Kidney (tissue), 14 donors: ENCODE results near the gene CUBN. TPM values are rescaled to one million over a fixed set of nuclear protein-coding genes. Genes with fewer than 3 reads are reported as not detected.

Source experiments
- DNase-seq, 5 donors: peaks; one replicate each; pipeline ENCODE4 v3.0.0-alpha.2; 2013 to 2020
- FAIRE-seq: peaks from 2 replicates; lab custom pipeline; 2012; peaks lifted over from hg19 to GRCh38; lab: Jason Lieb, UNC
- H3K27ac ChIP-seq, 2 donors: one replicate each; pipeline ENCODE4 v1.7.0; 2013; ENCODE audit warnings: low read depth in 2 of 2, low read length in 2 of 2, inconsistent platforms in 1 of 2
- H3K27me3 ChIP-seq: one replicate; pipeline ENCODE4 v1.7.1; 2013; ENCODE audit warnings: low read length, inconsistent platforms; ENCODE audit not compliant: control insufficient read depth, insufficient read depth
- H3K36me3 ChIP-seq, 3 donors: one replicate each; pipeline versions ENCODE4 v1.7.0 to v1.7.1; 2013; ENCODE audit warnings: low read length in 3 of 3, control low read depth in 1 of 3, inconsistent platforms in 1 of 3; ENCODE audit not compliant: insufficient read depth in 3 of 3, control insufficient read depth in 2 of 3
- H3K4me1 ChIP-seq, 3 donors: one replicate each; pipeline versions ENCODE4 v1.7.0 to v1.7.1; 2013; ENCODE audit warnings: low read length in 3 of 3, inconsistent platforms in 1 of 3, low read depth in 1 of 3; ENCODE audit not compliant: control insufficient read depth in 2 of 3, insufficient read depth in 2 of 3
- H3K4me3 ChIP-seq, 3 donors: one replicate each; pipeline versions ENCODE4 v1.7.0 to v1.8.1; 2013; ENCODE audit warnings: low read length in 3 of 3, control low read depth in 1 of 3, inconsistent platforms in 1 of 3
- H3K9ac ChIP-seq, 3 donors: one replicate each; pipeline versions ENCODE4 v1.7.0 to v1.7.1; 2013; ENCODE audit warnings: low read length in 3 of 3, control low read depth in 1 of 3, inconsistent platforms in 1 of 3
- H3K9me3 ChIP-seq, 3 donors: one replicate each; pipeline versions ENCODE4 v1.7.0 to v1.7.1; 2013; ENCODE audit warnings: low read length in 3 of 3, control low read depth in 1 of 3, inconsistent platforms in 1 of 3; ENCODE audit not compliant: control insufficient read depth in 2 of 3, insufficient read depth in 1 of 3
- CTCF ChIP-seq: IDR thresholded peaks from 3 replicates; pipeline ENCODE4 v1.5.1; 2012; ENCODE audit warnings: mild to moderate bottlenecking, moderate library complexity, borderline replicate concordance; ENCODE audit not compliant: insufficient read depth; ENCODE audit errors: extremely low read depth
- intact Hi-C: fragments of 100-400 bp; cut with DNase I; formaldehyde crosslinking; loops from one replicate; pipeline ENCODE4 v1.11.1; 2022
- polyA plus RNA-seq: library from polyadenylated mRNA; stranded (reverse); fragments of 350-450 nt; fragmentation: Illumina TruSeq; extraction: RNeasy Lipid Tissue Mini Kit (QIAGEN cat#74804); gene quantifications from one replicate; pipeline ENCODE4 v1.2.3, GENCODE V29; 2014; ENCODE audit warnings: low read depth, low replicate concordance; ENCODE audit not compliant: insufficient read depth
- total RNA-seq: library from RNA; stranded (reverse); fragmentation: NEBNext Ultra II Directional; extraction: Animal tissue kit (Norgen Biotek cat#: 25700); gene quantifications from one replicate; pipeline ENCODE4 v1.2.1, GENCODE V29; 2021
- donor health status: control.
- donor health status: control.
- donor health status: control.
- donor health status: control.
- donor health status: control.
- donor health status: DM: yes; HTN: yes; CAD: no.
- donor health status: Normal renal cell carcinoma (clear cell type).

CUBN gene
- total and polyA plus RNA-seq, 2 donors from 2014 or later = 14.8 to 31.6 TPM

GRCh38 chr10:17043586-17043985 is 86.0 kb downstream of the CUBN start:
- FAIRE-seq (no peak), DNase-seq (no peak)
- H3K4me1 ChIP-seq = no peaks in the 10 kb centered on the region
- H3K36me3 ChIP-seq = peaks cover 0 to 10% (median 0%) of the 10 kb centered on the region in 3 donors
- TF ChIP-seq CTCF = no peak
- H3K4me3 ChIP-seq = no peak overlapping the region
- no peaks in the 10 kb centered on the region for H3K27me3 ChIP-seq
- intact Hi-C loops = no loop called here
- no peak overlapping the region for H3K27ac ChIP-seq
- H3K9ac ChIP-seq = no peak overlapping the region
- H3K9me3 ChIP-seq = no peaks in the 10 kb centered on the region

- intact Hi-C loops = no loop called here
- Histone ChIP-seq H3K9ac (no peak overlapping the region), H3K27ac (no peak overlapping the region), H3K36me3 (peaks cover 0 to 11% (median 0%) of the 10 kb centered on the region in 3 donors), H3K27me3 (no peaks in the 10 kb centered on the region), H3K4me1 (no peaks in the 10 kb centered on the region), H3K9me3 (no peaks in the 10 kb centered on the region), H3K4me3 (no peak overlapping the region)
- no peak for TF ChIP-seq CTCF
- DNase-seq (no peak), FAIRE-seq (no peak)
These were observed 87.7 kb downstream of the CUBN start for GRCh38 chr10:17041626-17042520.

- Histone ChIP-seq H3K9ac (no peak overlapping the region), H3K4me1 (no peaks in the 10 kb centered on the region), H3K9me3 (no peaks in the 10 kb centered on the region), H3K4me3 (no peak overlapping the region), H3K27ac (no peak overlapping the region), H3K27me3 (no peaks in the 10 kb centered on the region), H3K36me3 (peaks cover 0 to 11% (median 3%) of the 10 kb centered on the region in 3 donors)
- DNase-seq (no peak), FAIRE-seq (no peak)
- no peak for TF ChIP-seq CTCF
- intact Hi-C loops = no loop called here
These were observed 91.0 kb downstream of the CUBN start for GRCh38 chr10:17038627-17039026.
